Tibial nerve (tissue), 4 donors: ENCODE results near the gene LINC01488.

Source experiments
- EP300 ChIP-seq, 2 donors: sonication (generic); formaldehyde crosslinking; IDR thresholded peaks; one replicate each; pipeline ENCODE4 v1.6.1; 2017; ENCODE audit warnings: antibody characterized with exemption in 2 of 2, mild to moderate bottlenecking in 1 of 2
- POLR2A ChIP-seq, 2 donors: fragments of 450-650 bp; IDR thresholded peaks; one replicate each; pipeline ENCODE4 v1.6.1; 2017; ENCODE audit warnings: antibody characterized with exemption in 2 of 2, mild to moderate bottlenecking in 2 of 2, moderate library complexity in 2 of 2
- TF ChIP-seq, protein P1 (sequence below), 5 experiments: fragments of 200-600 bp in 3 of 5; fragments of 450-650 bp in 2 of 5; sonication (generic) in 3 of 5; IDR thresholded peaks; one replicate each; pipeline ENCODE4 v1.5.1; 2016 to 2019; ENCODE audit warnings: antibody characterized with exemption in 5 of 5, mild to moderate bottlenecking in 3 of 5, moderate library complexity in 2 of 5

DNA sequence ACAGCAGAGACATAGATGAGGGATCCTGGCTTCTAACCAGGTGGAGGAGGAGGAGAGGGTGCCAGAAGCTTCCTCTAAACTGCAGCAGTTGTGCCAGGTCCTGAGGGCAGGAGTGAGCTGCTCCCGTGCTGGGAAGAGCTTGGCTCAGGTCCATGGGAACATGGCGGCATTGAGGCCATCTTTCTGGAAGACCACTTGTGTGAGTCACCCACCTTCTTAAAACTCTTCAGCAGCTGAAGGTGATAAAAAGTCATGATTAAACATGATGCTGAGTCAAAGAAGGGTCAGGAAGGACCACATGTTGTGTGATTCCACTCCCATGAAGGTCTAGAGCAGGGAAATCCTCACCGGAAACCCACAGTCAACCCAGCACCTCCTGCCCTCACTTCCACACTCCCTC, 35.1 kb downstream of the LINC01488 start:
- TF ChIP-seq, protein P1, sequence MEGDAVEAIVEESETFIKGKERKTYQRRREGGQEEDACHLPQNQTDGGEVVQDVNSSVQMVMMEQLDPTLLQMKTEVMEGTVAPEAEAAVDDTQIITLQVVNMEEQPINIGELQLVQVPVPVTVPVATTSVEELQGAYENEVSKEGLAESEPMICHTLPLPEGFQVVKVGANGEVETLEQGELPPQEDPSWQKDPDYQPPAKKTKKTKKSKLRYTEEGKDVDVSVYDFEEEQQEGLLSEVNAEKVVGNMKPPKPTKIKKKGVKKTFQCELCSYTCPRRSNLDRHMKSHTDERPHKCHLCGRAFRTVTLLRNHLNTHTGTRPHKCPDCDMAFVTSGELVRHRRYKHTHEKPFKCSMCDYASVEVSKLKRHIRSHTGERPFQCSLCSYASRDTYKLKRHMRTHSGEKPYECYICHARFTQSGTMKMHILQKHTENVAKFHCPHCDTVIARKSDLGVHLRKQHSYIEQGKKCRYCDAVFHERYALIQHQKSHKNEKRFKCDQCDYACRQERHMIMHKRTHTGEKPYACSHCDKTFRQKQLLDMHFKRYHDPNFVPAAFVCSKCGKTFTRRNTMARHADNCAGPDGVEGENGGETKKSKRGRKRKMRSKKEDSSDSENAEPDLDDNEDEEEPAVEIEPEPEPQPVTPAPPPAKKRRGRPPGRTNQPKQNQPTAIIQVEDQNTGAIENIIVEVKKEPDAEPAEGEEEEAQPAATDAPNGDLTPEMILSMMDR (IDR thresholded peaks at IDR 0.05), result no peak
- no peak for TF ChIP-seq POLR2A (IDR thresholded peaks at IDR 0.05)
- no peak for TF ChIP-seq EP300 (IDR thresholded peaks at IDR 0.05)
